Upper lobe of left lung (tissue), 6 donors: Measurements from ENCODE around the gene PIGQ. TPM values are rescaled to one million over a fixed set of nuclear protein-coding genes. Genes with fewer than 3 reads are reported as not detected.

Experiments
- ATAC-seq, 2 donors: fragments of 200-7000 bp; cut with Tn5 transposase; one replicate each; pipeline ENCODE4 v1.9.1; 2022; ENCODE audit warnings: mild to moderate bottlenecking in 2 of 2, moderate library complexity in 2 of 2; ENCODE audit not compliant: low FRiP score in 2 of 2
- DNase-seq, 2 donors: peaks; one replicate each; pipeline ENCODE4 v3.0.0-alpha.2; 2019 to 2020
- H3K27ac ChIP-seq, 4 donors: fragments of 200-600 bp; sonication (generic); one replicate each; pipeline ENCODE4 v1.5.1; 2016 to 2019
- H3K27me3 ChIP-seq, 4 donors: fragments of 200-600 bp; sonication (generic); one replicate each; pipeline ENCODE4 v1.5.1; 2017 to 2019
- H3K36me3 ChIP-seq, 4 donors: fragments of 200-600 bp; sonication (generic); one replicate each; pipeline ENCODE4 v1.5.1; 2016 to 2019
- H3K4me1 ChIP-seq, 4 donors: fragments of 200-600 bp; sonication (generic); one replicate each; pipeline ENCODE4 v1.5.1; 2018 to 2019
- H3K4me3 ChIP-seq, 4 donors: fragments of 200-600 bp; sonication (generic); one replicate each; pipeline ENCODE4 v1.5.1; 2017 to 2019; ENCODE audit warnings: mild to moderate bottlenecking in 2 of 4, moderate library complexity in 1 of 4
- H3K9me3 ChIP-seq, 4 donors: fragments of 200-600 bp; sonication (generic); one replicate each; pipeline ENCODE4 v1.5.1; 2018 to 2019
- EP300 ChIP-seq, 4 donors: sonication (generic); formaldehyde crosslinking; IDR thresholded peaks; one replicate each; pipeline ENCODE4 v1.5.1; 2017; ENCODE audit warnings: antibody characterized with exemption in 4 of 4, control low read depth in 2 of 4
- POLR2A ChIP-seq, 4 donors: fragments of 450-650 bp; IDR thresholded peaks; one replicate each; pipeline ENCODE4 v1.5.1; 2016 to 2017; ENCODE audit warnings: antibody characterized with exemption in 4 of 4, mild to moderate bottlenecking in 2 of 4
- POLR2AphosphoS5 ChIP-seq, 2 donors: sonication (generic); formaldehyde crosslinking; IDR thresholded peaks; one replicate each; pipeline ENCODE4 v1.5.1; 2017; ENCODE audit warnings: antibody characterized with exemption in 2 of 2
- WGBS, 2 donors: methylation state at CpG; one replicate each; pipeline ENCODE4 v1.1.5; 2017 to 2018; 5-methylcytosine and 5-hydroxymethylcytosine counted together
- small RNA-seq, 4 donors: library from RNA; depleted of rRNA; stranded (forward); fragments of <200 nt; gene quantifications; one replicate each; pipeline ENCODE3, GENCODE V24; 2016
- total RNA-seq, 6 donors: library from RNA; depleted of rRNA in 4 of 6; stranded (reverse); fragments of >200 nt in 4 of 6; gene quantifications; one replicate each; pipeline versions ENCODE4 v1.1.0 to v1.2.1, GENCODE V29; 2016 to 2021
- TF ChIP-seq, protein P1 (sequence below), 6 experiments: fragments of 450-650 bp in 4 of 6; fragments of 200-600 bp in 2 of 6; sonication (generic) in 2 of 6; IDR thresholded peaks; one replicate each; pipeline ENCODE4 v1.5.1; 2016 to 2019; ENCODE audit warnings: antibody characterized with exemption in 6 of 6
- donor health status: DM: no; HTN: no; CAD: no; lungs with moderate emphysema.
- donor health status: DM: no; HTN: yes; CAD: no; lungs with severe emphysema.

The PIGQ gene
- total RNA-seq, 6 donors from 2014 or later: 42.7 to 153 (median 79.6) TPM

GRCh38 chr16:632486-633335 lies 62.9 kb downstream of the PIGQ start:
- DNase-seq (peak in 1 of 2 donors; percentile 87), ATAC-seq (no peak)
- Histone ChIP-seq H3K27ac (no peak overlapping the region), H3K4me1 (peaks cover 28 to 63% (median 54%) of the 10 kb centered on the region in 4 donors), H3K36me3 (peaks cover 0 to 31% (median 26%) of the 10 kb centered on the region in 4 donors), H3K27me3 (no peaks in the 10 kb centered on the region), H3K4me3 (no peak overlapping the region), H3K9me3 (no peaks in the 10 kb centered on the region)
- 95 to 98% methylated on average over 11 to 58 of the region's 67 CpGs for WGBS, 2 donors
- TF ChIP-seq EP300 (IDR thresholded peaks at IDR 0.05): no peak
- TF ChIP-seq POLR2A (IDR thresholded peaks at IDR 0.05): no peak
- TF ChIP-seq, protein P1, sequence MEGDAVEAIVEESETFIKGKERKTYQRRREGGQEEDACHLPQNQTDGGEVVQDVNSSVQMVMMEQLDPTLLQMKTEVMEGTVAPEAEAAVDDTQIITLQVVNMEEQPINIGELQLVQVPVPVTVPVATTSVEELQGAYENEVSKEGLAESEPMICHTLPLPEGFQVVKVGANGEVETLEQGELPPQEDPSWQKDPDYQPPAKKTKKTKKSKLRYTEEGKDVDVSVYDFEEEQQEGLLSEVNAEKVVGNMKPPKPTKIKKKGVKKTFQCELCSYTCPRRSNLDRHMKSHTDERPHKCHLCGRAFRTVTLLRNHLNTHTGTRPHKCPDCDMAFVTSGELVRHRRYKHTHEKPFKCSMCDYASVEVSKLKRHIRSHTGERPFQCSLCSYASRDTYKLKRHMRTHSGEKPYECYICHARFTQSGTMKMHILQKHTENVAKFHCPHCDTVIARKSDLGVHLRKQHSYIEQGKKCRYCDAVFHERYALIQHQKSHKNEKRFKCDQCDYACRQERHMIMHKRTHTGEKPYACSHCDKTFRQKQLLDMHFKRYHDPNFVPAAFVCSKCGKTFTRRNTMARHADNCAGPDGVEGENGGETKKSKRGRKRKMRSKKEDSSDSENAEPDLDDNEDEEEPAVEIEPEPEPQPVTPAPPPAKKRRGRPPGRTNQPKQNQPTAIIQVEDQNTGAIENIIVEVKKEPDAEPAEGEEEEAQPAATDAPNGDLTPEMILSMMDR (IDR thresholded peaks at IDR 0.05): no peak
- no peak for TF ChIP-seq POLR2AphosphoS5 (IDR thresholded peaks at IDR 0.05)

DNA sequence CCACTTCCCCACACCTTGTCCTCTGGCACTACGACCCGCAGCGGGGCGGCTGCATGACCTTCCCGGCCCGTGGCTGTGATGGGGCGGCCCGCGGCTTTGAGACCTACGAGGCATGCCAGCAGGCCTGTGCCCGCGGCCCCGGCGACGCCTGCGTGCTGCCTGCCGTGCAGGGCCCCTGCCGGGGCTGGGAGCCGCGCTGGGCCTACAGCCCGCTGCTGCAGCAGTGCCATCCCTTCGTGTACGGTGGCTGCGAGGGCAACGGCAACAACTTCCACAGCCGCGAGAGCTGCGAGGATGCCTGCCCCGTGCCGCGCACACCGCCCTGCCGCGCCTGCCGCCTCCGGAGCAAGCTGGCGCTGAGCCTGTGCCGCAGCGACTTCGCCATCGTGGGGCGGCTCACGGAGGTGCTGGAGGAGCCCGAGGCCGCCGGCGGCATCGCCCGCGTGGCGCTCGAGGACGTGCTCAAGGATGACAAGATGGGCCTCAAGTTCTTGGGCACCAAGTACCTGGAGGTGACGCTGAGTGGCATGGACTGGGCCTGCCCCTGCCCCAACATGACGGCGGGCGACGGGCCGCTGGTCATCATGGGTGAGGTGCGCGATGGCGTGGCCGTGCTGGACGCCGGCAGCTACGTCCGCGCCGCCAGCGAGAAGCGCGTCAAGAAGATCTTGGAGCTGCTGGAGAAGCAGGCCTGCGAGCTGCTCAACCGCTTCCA lies 63.7 kb downstream of the PIGQ start:
- ATAC-seq (no peak), DNase-seq (peak in 1 of 2 donors; percentile 88)
- Histone ChIP-seq H3K9me3 (no peaks in the 10 kb centered on the region), H3K27me3 (no peaks in the 10 kb centered on the region), H3K4me1 (peaks cover 29 to 62% (median 51%) of the 10 kb centered on the region in 4 donors), H3K36me3 (peaks cover 0 to 23% (median 19%) of the 10 kb centered on the region in 4 donors), H3K27ac (no peak overlapping the region), H3K4me3 (no peak overlapping the region)
- TF ChIP-seq EP300 (IDR thresholded peaks at IDR 0.05) (no peak), POLR2A (IDR thresholded peaks at IDR 0.05) (no peak), POLR2AphosphoS5 (IDR thresholded peaks at IDR 0.05) (no peak)
- TF ChIP-seq, protein P1 (IDR thresholded peaks at IDR 0.05): no peak
- 94 to 97% methylated on average over 23 to 68 of the region's 74 CpGs for WGBS, 2 donors

Small RNA genes within 50 kb of the gene (small RNA-seq; reads per million reads assigned to genes)
- gene MIR3176 (0.12 to 0.72 (median 0.45) reads per million in 4 donors), gene MIR5587 (0 to 0.14 (median 0) reads per million in 4 donors), gene Z98883.1 (0 to 0.11 (median 0) reads per million in 4 donors)

Other genes with a start within 250 kb of the PIGQ start
- 10 to 100 TPM; 26.8 to 45.9 (median 31.9) TPM for gene AXIN1, start 217.2 kb upstream of the PIGQ start, total RNA-seq
- gene MRPL28, start 199.4 kb upstream of the PIGQ start, total RNA-seq: 10 to 100 TPM; 48.8 to 83.9 (median 58.4) TPM
- 100 to 1,000 TPM in 3 of 6 donors, 10 to 100 TPM in 3; 27.9 to 150 (median 96.4) TPM for gene PGAP6, start 188.0 kb upstream of the PIGQ start, total RNA-seq
- 10 to 100 TPM; 22.1 to 57.6 (median 41.8) TPM for gene NME4, start 172.8 kb upstream of the PIGQ start, total RNA-seq
- 10 to 100 TPM in 5 of 6 donors, 1 to 10 TPM in 1; 8.6 to 22.4 (median 14.6) TPM for gene DECR2, start 168.1 kb upstream of the PIGQ start, total RNA-seq
- 10 to 100 TPM; 38.9 to 95.3 (median 43.8) TPM for gene RAB11FIP3, start 144.3 kb upstream of the PIGQ start, total RNA-seq
- 10 to 100 TPM; 27.3 to 84.5 (median 66.1) TPM for gene CAPN15, start 42.3 kb upstream of the PIGQ start, total RNA-seq
- not detected for gene PRR35, start 9.6 kb upstream of the PIGQ start, total RNA-seq
- gene NHLRC4, start 3.0 kb upstream of the PIGQ start, total RNA-seq: 1 to 10 TPM; 1.2 to 7.8 (median 3.3) TPM
- 100 to 1,000 TPM in 1 of 6 donors, 10 to 100 TPM in 5; 40.5 to 101 (median 61.5) TPM for gene RAB40C, start 20.1 kb downstream of the PIGQ start, total RNA-seq
- 10 to 100 TPM in 1 of 6 donors, 1 to 10 TPM in 5; 1.7 to 16.8 (median 5.8) TPM for gene WFIKKN1, start 61.0 kb downstream of the PIGQ start, total RNA-seq
- gene METTL26, start 66.3 kb downstream of the PIGQ start, total RNA-seq: 100 to 1,000 TPM in 4 of 6 donors, 10 to 100 TPM in 2; 69.5 to 210 (median 111) TPM
- 10 to 100 TPM; 34.9 to 85.7 (median 53.3) TPM for gene MCRIP2, start 71.9 kb downstream of the PIGQ start, total RNA-seq
- gene WDR90, start 79.4 kb downstream of the PIGQ start, total RNA-seq: 100 to 1,000 TPM in 1 of 6 donors, 10 to 100 TPM in 5; 18.8 to 174 (median 34.1) TPM
- gene RHOT2, start 98.2 kb downstream of the PIGQ start, total RNA-seq: 100 to 1,000 TPM in 4 of 6 donors, 10 to 100 TPM in 2; 53.0 to 535 (median 107) TPM
- gene RHBDL1, start 105.7 kb downstream of the PIGQ start, total RNA-seq: 1 to 10 TPM in 2 of 6 donors, under 1 TPM in 3, not detected in 1; 0.59 to 2.1 (median 0.76) TPM
- 100 to 1,000 TPM; 101 to 186 (median 118) TPM for gene STUB1, start 110.4 kb downstream of the PIGQ start, total RNA-seq
- 100 to 1,000 TPM in 1 of 6 donors, 10 to 100 TPM in 5; 60.0 to 109 (median 65.5) TPM for gene JMJD8, start 114.4 kb downstream of the PIGQ start, total RNA-seq
- 10 to 100 TPM in 5 of 6 donors, 1 to 10 TPM in 1; 8.3 to 20.6 (median 14.3) TPM for gene WDR24, start 120.4 kb downstream of the PIGQ start, total RNA-seq
- gene FBXL16, start 135.8 kb downstream of the PIGQ start, total RNA-seq: 1 to 10 TPM; 1.0 to 8.1 (median 4.1) TPM
- gene METRN, start 145.2 kb downstream of the PIGQ start, total RNA-seq: 10 to 100 TPM; 22.0 to 56.0 (median 40.8) TPM
- gene ANTKMT, start 151.2 kb downstream of the PIGQ start, total RNA-seq: 10 to 100 TPM; 38.7 to 69.7 (median 55.7) TPM
- gene CCDC78, start 156.5 kb downstream of the PIGQ start, total RNA-seq: 10 to 100 TPM in 5 of 6 donors, 1 to 10 TPM in 1; 3.5 to 69.1 (median 23.3) TPM
- gene HAGHL, start 157.1 kb downstream of the PIGQ start, total RNA-seq: 10 to 100 TPM in 5 of 6 donors, 1 to 10 TPM in 1; 4.0 to 43.0 (median 13.5) TPM
- gene CIAO3, start 171.0 kb downstream of the PIGQ start, total RNA-seq: 10 to 100 TPM; 27.8 to 96.4 (median 33.1) TPM
- gene MSLN, start 190.8 kb downstream of the PIGQ start, total RNA-seq: 100 to 1,000 TPM in 4 of 6 donors, 10 to 100 TPM in 2; 47.8 to 275 (median 121) TPM
- gene RPUSD1, start 218.4 kb downstream of the PIGQ start, total RNA-seq: 10 to 100 TPM; 14.5 to 43.0 (median 20.8) TPM
- 10 to 100 TPM in 4 of 6 donors, 1 to 10 TPM in 2; 4.1 to 39.8 (median 17.9) TPM for gene CHTF18, start 218.7 kb downstream of the PIGQ start, total RNA-seq
- not detected for gene GNG13, start 230.8 kb downstream of the PIGQ start, total RNA-seq